OCI-M2 (cell line): ENCODE results near the gene ITPRID1.

Experiments used
- DNase-seq: peaks from one replicate; lab custom pipeline; 2025; ENCODE audit not compliant: unreplicated experiment; lab: John Stamatoyannopoulos, UW

The ITPRID1 gene

DNA sequence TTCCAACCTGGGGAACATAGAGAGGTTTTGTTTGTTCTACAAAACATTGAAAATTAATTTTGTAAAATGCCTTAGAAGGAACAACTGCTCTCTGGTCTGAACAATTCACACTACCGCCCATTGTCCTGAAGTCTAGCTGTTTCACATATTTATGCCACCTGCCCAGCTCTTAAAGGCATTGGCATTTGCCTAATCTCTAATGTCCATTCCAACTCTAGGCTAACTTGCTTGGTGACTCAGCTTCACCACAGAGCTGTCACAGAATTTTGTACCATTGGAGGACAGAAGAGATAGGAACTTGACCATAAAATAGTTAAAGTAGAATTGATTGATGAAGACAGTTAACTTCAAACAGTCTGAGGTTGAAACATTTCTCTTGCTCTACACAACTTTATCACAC is 119.6 kb downstream of the ITPRID1 start:
- DNase-seq: no peak

DNA sequence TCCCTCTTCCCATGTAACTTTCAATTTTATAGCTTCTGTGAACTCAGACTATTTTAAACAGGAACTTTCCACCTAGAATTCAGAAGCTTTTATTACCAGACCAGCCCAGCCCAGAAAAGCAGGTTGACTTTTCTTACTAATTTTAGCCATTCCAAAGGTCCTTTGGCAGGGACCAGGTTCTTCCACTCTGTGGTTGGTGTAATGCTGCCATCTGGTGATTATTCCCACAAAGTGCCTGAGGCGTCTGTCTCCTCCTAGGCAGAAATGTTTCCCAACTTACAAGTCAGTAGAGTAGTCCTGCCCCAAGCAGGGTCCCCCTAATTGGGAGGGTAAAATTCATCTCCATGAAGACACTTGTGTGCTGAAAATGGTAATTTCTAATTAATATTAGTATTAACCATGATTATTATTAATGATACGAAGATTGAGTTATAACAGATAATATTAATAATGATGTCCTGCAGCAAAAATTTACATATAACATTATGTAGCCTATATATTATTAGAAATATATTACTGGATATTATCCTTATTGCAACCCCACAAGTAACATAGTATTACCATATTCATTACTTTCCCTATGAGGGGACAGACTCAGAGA is 120.1 kb downstream of the ITPRID1 start:
- DNase-seq: no peak

DNA sequence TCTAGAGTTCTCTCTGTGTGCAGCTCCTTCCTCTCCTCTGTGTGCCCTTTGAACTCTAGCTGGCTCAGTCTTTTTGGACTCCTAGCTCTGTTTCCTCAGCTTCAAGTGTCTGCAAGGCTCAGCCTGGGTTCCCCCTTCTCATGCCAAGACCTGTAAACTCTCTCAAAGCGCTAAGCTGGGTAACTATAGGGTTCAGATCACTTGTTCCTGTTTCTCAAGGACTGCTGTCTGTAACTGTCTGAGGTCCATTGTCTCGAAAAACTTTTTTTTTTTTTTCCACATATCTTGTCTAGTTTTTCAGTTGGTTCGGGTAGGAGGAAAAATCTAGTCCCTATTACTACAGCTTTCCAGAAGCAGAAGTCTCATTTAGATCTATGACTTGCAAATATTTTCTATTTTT is 126.5 kb downstream of the ITPRID1 start:
- no peak for DNase-seq

DNA sequence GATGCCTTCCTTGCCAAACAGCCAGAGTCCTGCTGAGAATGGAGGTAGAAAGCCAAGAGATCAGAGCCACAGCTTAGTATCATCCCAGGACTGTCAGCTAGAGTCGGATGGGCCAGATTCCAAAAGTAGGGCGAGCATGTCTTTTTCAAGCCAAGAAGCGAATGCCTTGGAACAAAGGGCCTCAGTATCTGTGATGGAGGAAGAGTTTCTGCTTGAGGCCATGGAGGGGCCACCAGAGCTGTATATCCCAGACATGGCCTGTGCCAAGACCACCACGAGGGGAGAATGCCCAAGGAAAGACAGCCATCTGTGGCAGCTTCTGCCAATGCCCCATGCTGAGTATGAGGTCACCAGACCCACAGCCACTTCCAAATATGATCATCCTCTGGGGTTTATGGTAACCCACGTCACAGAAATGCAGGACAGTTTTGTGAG is 128.8 kb downstream of the ITPRID1 start:
- DNase-seq: no peak

DNA sequence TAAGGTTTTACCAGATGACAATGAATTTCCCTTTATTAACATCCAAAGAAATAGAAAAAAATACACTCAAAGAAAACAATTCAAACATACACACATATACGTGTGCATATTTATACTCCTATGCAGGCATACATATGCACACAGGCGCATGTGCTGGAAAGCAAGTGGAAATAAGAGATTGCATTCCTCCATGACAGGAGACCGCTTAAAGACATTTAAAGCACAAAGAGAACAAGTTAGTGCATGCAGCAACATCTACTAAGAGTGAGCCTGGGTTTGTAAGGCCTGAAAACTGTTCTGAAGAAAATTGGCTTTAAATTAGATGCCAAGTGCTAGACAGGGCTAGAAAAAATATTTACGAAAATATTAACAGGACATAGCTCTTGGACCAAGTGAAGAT is 133.1 kb downstream of the ITPRID1 start:
- no peak for DNase-seq

DNA sequence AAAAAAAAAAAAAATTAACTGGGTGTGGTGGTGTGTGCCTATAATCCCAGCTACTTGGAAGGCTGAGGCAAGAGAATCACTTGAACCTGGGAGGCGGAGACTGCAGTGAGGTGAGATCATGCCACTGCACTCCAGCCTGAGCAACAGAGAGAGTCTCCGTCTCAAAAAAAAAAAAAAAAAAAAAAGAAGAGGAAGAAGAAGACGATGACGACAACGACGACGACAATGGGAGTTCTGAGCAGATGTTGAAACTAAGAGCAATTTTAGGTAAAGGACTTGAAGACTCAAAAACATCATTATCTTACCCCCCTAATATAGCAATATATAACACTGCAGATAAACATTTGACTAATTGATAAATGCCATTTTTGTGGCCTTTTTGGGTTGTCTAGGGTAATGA is 133.6 kb downstream of the ITPRID1 start:
- DNase-seq: no peak

DNA sequence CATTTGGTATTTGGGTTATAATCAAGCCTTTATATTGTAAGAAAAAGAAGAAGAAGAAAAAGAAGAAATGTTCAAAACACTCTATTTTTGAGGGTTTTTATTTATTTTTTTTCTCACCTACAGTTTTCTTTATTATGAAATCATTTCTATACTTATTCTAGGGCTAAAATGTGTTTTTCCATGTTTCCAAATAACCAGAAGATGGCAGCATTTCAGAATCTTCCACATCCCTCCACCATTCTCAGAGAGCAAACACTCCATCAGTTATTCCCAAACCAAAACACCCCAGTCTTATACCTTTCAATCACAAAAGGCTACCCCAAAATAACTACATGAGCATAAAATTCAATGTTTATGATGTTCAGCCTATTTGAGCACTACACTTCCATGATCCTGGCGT is 134.4 kb downstream of the ITPRID1 start:
- no peak for DNase-seq

DNA sequence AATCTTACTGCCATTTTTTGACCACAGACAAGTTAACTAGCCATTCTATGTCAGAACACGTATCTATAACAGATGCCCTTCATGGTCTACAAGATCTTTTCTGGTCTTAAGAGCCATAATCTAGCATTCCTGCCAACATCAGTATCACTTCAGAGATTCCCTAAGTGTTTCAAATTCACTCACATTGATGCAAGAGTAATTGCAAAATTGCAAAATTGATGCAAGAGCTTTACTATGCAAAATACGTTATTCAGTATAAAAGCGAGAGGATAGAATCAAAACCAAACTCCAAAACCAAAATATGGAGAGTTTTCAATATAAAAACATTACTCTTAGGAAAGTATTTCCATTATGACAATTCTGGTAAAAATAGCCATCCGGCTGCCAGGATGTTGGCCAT is 135.0 kb downstream of the ITPRID1 start:
- DNase-seq: no peak

DNA sequence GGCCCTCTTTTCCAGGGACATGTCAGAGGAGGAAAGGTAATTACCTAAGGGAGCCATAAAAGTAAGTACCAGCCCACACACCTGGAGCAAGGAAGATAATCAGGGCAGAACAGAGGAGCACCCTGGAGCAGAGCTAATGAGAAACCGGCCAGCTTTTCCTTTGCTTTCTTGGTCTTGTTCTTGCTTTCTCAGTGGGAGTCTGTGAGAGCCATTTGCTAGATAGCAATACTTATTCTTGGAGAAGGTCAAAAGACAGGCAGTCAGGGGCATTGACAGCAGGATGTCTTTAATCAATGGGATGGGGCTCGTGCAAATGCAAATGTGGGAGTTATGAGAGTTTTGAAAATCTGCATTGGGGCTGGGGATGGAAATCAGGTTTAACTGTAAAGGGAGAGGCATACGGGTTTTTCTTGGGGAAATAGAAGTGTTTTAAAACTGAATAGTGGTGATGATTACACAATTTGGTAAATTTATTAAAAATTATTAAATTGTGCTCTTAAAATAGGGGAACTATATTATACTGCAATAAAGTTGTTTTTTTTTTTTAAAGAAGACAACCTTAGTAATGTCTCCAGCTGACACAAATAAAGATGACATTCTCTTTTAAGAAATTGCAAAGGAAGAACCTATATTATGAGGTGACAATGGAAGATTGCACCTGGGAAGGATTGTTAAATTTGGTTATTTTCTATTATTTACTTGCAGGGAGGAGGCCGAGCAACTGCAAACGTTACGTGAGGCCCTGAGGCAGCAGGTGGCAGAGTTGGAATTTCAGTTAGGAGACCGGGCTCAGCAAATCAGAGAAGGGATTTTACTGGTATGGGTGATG is 137.6 kb downstream of the ITPRID1 start:
- no peak for DNase-seq

DNA sequence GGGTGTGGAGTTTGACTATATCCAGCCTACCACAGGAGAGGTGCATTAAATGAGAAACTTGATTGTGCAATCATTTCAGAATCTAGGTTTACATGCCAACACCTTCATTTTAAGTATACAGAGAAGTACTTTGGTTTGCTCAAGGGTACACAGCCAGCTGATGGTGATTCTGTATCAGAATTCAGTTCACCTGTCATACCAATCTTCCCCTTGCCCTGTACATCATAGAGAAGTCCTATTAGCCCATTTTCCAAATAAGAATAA is 138.1 kb downstream of the ITPRID1 start:
- DNase-seq: no peak

DNA sequence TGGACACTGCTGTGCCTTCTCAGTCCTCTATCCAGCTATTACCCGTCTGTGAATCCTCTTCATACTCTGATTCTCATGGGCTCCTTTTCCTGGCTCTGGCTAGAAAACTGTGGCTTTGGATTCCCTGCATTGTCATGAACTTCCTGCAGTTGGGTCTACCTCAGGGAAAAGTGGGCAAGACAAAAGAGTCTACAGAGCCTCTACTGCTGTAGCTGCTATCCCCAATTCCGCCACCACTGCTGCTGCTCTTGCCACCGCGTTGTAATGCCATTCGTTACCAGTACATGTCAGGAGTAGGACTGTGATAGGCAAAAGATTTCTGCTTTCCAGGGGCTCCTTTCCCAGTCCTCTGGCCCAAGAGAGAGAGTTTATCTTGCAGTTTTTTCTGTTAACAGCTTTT is 149.2 kb downstream of the ITPRID1 start:
- no peak for DNase-seq

DNA sequence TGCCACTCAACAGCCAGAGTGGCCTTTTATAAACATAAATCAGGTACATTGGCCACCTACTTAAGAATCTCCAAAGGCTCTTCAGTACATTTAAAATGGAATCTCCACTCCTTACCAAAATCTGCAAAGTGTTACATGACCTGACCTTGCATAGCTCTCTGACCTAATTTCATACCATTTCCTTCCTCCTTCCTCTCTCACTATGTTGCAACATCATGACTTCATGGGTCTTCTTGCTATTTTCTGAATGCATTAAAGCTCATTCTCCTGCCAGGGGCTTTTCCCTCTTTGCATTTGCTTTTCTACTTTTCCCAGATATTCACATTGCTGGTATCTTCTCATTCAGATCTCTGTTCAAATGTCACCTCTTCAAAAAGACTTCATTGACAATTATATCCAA is 151.0 kb downstream of the ITPRID1 start:
- DNase-seq: no peak

DNA sequence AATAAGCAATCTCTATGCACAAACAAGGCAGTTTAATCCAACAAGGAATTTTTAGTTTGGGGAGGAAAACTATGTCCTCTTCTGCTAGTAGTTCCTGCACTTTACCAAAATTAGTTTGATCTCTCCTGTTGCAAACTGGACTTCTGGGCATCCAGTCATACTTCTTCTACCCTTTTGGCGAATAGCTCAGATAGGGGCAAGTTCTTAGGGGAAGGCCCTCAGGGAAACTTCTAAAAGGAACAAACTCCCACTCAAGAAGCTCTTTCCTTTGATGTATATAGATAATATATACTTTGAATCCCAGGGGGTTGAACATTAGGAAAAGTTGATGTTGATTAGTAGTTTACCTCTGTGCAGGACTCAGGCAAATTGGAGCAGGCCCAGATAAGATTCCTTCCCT is 151.7 kb downstream of the ITPRID1 start:
- DNase-seq: no peak

DNA sequence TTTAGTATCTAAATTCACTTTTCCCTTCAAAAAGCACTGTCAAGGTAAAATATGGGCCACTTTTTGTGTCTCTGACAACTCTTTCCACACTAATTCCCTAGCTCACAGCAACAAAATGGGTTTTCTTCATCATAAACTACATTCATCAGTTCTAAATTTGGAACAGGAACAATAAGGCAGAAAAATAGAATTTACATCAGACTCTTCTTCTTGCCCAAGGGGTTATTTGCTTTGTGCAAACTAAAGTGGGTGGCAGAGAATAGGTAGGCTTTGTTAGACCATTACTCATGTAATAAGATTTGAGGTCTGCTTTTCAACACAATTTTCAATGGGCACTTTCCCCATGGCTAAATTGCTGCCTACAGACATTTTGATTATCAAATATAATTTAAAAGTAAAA is 155.6 kb downstream of the ITPRID1 start:
- no peak for DNase-seq

DNA sequence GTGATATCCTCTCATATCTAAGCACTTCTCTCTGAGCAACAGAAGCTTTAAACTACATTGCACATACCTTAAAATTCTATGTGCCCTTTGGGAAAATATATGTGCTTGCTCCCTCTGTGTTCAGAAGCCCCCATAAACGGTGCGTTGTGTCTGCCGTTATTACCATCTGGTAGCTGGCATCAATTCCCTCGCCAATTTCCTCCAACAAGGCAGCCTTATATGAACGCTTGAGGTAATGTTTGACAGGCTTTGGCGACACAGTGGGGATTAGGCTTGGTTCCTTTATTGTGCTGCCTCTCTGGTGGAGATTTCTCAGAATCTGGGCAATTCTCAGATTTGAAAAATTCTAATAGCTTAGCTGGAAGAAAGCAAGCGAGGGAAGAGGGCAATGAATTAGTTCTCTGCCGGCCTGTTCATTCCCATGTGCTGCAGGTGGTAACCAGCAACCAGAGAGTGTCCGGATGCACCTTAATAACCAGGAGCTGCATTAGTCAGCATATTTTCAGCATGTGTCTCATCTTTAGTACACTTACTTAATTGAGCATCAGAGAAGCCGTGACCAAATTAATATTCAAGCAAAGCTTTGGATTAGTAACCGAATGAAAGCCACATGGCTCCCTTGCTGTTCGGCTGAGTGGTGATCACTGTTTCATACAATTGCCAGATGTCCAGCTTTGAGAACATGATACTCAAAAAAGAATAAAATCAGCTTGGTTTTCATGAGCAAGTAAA is 165.8 kb downstream of the ITPRID1 start:
- DNase-seq: no peak

DNA sequence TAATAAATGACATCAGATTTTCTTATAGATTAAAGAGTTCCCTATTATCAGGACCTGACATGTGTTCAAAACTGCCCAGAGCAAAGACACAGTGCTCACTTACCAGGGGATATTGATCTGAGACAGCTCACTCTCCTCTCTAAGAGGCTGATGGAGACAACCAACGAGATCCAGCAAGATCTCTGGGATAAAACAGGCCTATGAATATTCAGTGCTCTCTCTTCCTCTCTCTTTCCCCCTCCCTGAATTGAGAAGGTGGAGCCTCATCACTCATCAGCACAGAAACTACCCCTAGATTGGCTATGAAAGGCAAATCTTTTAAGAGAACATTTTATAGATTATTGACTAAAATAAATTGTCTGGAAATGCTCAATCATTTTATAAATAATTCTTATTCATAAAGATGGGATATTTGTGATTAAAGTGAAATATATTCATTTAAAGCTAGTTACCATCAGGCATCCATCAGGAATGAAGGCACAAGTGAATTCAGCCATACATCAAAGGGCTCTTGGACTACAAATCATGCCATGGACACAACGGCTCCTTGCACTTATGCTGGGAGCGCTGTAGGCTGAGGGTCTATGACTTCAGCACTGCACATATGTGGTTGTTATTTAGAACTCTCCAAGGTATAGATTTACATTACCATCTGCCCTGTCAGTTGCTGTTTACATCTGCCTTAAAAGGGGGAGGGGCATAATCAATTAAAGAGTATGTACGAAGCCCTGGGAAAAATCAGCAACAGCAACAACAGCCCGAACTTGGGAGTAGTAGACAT is 169.7 kb downstream of the ITPRID1 start:
- no peak for DNase-seq

DNA sequence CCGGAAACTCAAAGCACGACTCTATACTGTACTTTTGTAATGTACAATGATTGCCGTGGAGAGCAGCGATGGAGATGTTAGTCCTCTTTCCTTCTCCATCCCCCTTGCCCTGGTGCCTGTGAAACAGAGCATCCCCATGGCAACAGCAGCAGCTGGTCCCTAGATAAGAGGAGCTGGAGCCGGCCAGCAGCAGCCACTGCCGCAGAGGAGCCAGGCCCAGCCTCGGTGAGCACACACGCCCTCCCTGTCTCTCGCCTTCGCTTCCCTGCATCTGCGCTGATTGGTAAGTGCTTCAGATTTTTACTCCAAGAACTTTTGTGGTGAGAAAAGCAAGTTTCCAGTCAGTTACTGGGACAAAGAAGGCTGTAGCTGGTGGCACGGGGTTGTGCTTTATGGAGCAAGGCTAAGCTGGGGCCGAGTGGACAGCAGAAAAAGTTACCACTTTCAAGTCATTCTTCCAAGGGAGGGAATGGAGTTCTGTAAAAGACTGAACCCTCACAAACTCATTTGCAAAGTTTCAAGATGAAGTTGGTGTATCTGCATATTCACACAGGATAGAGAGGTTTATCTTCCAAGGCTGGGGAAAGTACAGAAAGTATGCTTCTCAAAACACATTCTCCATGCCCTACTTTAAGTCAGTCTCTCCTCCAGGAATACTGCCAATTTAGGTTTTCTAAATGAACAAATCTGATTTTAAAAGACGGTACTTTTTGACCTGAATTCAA is 173.3 kb downstream of the ITPRID1 start, which contains the start of gene PPP1R17:
Gene PPP1R17 (plus strand): TSS at position 192 of the 725 bp plus-strand sequence. CDS start 5,227 bp downstream, outside the sequence.
- no peak for DNase-seq

DNA sequence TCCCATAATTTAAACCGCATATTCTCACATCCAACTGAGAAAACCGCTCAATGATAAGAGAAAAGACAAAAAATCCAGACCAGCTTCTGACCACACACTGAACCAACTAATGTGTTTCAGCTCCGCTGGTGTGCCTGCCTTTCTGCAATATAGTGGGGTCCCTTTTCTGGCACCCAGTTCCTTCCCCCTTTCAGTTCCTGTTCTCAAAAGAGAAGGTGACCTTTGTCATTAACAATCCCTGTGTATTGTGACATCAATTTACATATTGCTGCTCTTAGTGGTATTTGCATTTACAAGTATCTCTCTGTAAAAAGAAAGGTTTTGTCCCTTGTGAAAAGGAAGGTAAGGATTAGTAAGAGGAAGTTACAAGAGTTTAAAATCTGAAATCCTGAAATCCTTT is 174.5 kb downstream of the ITPRID1 start:
- DNase-seq: no peak

DNA sequence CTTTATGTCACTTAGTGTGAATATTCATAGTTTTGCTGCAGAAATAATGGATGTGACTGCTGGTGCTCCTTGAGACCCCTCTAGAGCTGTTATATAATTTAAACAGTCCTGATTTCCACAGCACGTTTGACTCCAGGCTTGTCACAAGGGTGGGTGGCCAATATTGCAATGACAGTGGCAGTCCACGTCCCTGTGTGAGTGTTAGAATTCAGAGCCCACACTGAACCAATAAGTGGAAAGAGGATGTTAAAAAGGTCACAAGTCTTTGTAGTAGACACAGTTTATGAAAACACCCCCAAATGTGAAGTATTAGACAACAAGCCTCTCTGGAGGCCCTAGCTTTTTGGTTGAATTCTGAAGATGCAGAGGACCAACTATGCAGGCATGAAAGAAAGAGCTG is 175.1 kb downstream of the ITPRID1 start:
- DNase-seq: no peak

DNA sequence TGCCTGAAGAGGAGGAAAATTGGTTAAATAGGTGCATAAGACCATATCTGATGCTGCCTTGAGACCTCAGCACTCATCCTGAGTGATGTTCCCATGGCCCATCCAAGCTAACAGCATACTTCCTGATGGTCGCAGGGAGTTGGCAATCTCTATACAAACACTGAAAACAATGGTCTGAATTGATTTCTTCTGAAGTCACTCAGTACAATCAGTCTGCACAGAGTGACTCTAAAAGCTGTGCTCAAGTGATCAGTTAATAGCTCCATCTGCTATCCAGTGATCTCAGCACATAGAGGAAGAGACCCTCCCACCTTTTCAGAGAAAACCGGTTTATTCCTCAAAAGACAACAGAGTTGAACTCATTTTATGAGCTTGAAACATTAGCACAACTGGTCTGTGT is 177.0 kb downstream of the ITPRID1 start:
- no peak for DNase-seq

DNA sequence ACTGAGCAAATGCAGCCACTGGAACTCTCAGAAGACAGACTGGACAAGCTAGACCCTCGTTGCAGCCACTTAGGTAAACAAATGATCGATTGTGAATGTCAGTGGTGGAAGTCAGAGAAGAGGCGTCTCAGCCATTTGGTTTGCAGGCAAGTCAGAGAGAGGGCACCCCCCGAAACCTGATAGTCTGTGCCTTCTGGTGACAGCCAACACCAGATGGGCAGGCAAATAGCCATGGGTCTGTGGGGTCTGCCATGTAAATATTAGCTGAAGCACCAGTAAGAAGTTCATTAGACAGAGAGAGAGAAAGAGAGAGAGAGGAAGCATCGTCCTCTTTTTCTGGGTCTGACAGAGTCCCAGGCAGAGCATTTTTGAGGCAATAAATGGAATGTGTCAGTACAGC is 178.6 kb downstream of the ITPRID1 start:
- no peak for DNase-seq
